ENCODE data around the gene ENG. TPM values are rescaled to one million over a fixed set of nuclear protein-coding genes. Genes with fewer than 3 reads are reported as not detected.
"Not testable (repeated sequence)": the region's sequence is repeated elsewhere in the genome, so short reads cannot be mapped to it uniquely, and the experiment has no call there.

ENG gene
- 94.3 TPM for total RNA-seq

- DNase-seq (ENCODE audit: low spot score), result peak; percentile 69
These were observed at the start of gene ENG for GRCh38 chr9:127854184-127854806. ENG (minus strand) TSS chr9:127854658; CDS start chr9:127854355, 303 bp downstream.

GRCh38 chr9:127903557-127904475, 49.4 kb upstream of the ENG start:
- peak; percentile 70 for DNase-seq (ENCODE audit: low spot score)

GRCh38 chr9:127899128-127899943, 44.9 kb upstream of the ENG start, which contains the start of gene ST6GALNAC6:
ST6GALNAC6 (minus strand) TSS chr9:127899603; CDS start chr9:127897981, 1,622 bp downstream.
- DNase-seq (ENCODE audit: low spot score), result no peak

DNA sequence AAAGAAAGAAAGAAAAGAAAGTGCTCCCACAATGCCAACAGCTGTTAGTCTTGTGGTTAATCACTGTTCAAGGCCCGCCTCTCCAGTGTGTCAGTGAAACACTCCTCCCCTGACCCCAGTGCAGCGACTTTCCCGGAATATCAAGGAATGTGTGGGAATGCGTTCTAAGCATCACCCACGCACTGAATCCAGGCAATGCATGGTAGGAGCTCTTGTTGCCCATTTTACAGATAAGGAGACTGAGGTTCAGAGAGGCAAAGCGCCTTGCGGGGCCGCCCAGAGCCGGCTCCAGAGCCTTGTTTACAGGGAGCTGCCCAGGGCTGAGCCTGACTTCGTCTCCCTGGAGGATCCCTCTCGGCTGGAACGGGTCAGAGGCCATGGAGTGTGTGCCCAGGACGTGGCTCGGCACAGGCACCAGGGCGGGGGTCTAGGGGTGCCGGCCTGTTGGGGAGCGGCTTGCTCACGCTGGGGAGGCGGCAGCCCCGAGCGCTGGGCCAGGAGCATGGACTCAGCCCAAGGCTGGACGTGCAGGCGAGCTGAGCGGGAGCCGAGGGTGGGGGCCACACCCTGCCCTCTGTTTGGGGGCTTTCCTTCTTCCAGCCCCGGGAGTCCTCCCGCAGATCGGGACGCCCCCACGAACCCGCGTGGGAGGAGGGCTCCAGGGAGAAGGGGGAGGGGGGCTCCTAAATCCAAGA, 44.1 kb upstream of the ENG start:
- DNase-seq (ENCODE audit: low spot score), result no peak

- peak; percentile 79 for DNase-seq (ENCODE audit: low spot score)
These were observed 42.8 kb upstream of the ENG start for GRCh38 chr9:127897193-127897692.

DNA sequence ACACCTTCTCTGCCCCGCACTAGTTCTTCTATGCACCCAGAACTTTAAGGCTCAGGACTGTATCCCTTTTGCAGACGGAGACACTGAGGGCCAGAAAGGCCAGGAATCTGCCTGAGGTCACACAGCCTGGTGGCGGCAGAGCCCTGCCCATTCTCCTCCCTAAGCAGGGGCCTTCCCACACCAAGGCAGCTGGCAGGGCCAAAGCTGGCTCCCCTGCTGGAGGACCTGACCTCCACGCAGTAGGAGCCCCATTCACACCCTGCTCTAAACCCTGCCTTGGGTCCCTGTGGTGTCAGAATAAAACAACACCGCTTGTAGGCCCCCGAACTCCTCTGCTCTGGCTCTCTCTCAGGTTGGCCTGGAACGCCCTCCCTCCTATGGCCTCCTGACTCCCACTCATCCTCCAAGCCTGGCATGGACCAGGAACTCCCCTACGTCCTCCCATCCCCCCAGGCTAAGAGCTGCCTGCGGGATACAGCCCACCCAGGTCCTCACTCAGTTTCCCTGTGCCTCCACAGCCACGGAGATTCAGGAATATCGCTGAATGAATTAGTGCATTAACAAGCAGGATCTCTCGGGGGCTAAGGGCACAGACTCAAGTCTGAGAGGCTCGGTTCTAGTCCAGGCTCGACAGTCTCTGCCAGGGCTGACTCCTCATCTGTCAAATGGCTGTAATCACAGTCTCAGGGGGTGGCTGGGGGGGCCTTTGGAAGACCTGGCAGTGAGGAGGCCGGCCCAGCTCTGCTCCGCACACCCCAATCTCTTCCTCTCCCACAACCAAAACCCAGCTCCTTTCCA, 42.1 kb upstream of the ENG start:
- DNase-seq (ENCODE audit: low spot score), result no peak

- no peak for DNase-seq (ENCODE audit: low spot score)
These were observed 41.4 kb upstream of the ENG start for GRCh38 chr9:127895811-127896210.

GRCh38 chr9:127893392-127893791, 38.9 kb upstream of the ENG start:
- DNase-seq (ENCODE audit: low spot score), result no peak

DNA sequence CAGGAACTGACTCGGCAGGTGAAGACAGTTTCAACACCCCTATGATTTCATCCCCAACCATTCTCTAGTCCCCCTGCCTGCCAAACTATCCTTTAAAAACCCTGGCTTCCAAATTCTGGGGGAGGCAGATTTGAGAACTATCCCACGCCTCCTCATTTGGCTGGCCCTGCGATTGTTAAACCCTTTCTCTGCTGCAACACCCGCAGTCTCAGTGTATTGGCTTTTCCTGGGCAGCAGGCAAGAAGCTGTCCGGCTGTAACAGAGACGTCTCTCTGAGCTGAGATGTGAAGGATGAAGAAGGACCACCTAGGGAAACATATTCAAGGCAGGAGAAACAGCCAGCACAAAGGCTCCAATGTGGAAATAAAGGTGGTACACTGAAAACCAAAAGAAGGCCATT, 38.4 kb upstream of the ENG start:
- no peak for DNase-seq (ENCODE audit: low spot score)

DNA sequence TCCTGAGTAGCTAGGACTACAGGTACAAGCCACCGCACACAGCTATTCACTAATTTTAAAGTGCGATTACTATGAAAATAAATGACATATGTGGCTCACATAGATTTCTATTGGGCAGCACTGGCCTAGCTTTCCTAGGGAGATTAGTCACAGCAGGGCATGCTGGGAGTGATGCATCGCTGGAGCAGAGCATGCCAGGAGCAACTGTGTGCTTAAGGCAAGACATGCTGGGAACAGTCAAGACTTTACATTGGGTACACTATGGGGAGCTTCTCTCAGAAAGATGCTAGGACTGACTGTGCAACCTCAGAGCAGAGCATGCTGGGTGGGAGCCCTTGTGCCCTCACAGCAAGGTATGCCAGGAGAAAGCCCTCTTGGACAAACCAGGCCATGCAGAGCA, 35.6 kb upstream of the ENG start:
- DNase-seq (ENCODE audit: low spot score), result no peak

DNA sequence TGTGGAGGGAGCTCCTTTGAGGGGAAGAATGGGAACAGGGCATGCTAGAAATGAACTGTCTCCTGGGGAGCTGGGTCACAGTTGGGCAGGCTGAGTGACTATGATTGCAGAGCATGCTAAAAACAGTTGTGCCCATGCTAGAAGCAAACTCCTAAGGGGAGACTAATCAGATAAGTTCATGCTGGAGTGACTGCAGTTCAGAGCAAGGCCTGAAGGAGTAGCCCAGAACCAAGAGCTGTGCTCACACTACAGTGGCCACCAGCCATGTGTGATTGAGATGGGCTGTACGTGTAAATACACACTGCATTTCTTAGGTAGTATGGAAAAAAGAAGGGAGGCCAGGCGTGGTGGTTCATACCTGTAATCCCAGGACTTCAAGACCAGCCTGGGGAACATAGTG, 33.3 kb upstream of the ENG start:
- no peak for DNase-seq (ENCODE audit: low spot score)

GRCh38 chr9:127886401-127886972, 32.0 kb upstream of the ENG start:
- DNase-seq (ENCODE audit: low spot score), result no peak

- DNase-seq (ENCODE audit: low spot score), result no peak
These were observed 31.2 kb upstream of the ENG start for GRCh38 chr9:127885508-127886281.

- DNase-seq (ENCODE audit: low spot score), result no peak
These were observed 30.6 kb upstream of the ENG start for GRCh38 chr9:127884976-127885490.

DNA sequence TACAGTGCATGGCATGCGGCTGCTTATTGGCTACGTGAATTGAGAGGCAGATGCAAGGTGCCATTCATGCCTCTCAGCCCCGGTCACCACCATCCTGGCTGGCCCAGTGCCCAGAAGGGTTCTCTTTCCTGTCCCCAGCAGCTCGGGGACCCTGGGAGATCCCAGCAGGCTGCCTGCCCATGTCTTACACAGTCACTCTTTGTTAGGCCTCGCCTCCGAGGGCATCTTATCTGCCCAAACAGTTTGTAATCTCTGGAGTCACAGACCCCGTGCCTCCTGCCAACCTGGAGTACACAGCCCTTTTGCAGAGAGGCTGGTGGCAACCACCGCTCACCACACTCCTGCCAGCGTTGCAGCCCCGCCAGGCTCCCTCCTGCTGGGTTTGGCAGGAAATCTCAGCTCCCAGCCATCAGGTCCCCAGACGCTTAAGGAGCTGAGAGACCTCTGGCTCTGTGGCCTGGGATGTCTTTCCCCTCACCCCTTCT, 30.0 kb upstream of the ENG start:
- DNase-seq (ENCODE audit: low spot score), result peak; percentile 78

- DNase-seq (ENCODE audit: low spot score), result no peak
These were observed 29.5 kb upstream of the ENG start for GRCh38 chr9:127883959-127884358.

DNA sequence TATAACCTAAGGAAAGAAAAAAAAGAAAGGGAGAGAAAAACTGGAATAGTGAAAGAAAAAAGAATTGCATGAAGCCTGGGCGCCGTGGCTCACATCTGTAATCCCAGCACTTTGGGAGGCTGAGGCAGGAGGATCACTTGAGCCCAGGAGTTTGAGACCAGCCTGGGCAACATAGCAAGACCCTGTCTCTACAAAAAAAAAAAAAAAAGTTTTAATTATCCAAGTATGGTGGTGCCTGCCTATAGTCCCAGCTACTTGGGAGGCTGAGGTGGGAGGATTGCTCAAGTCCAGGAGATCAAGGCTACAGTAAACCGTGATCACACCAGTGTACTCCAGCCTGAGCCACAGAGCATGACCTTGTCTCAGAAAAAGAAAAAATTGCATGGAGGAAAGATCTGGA, 27.3 kb upstream of the ENG start:
- not testable (repeated sequence) for DNase-seq (ENCODE audit: low spot score)

GRCh38 chr9:127880143-127880542, 25.7 kb upstream of the ENG start:
- no peak for DNase-seq (ENCODE audit: low spot score)

Data from mucosa of gallbladder (tissue), 1 donor.